Neural progenitor cell (in vitro differentiated cells): ENCODE results near the gene TATDN2. TPM values are rescaled to one million over a fixed set of nuclear protein-coding genes. Genes with fewer than 3 reads are reported as not detected.

Experiments used
- DNase-seq: peaks from one replicate; pipeline ENCODE4 v3.0.0-alpha.2; 2016; ENCODE audit warnings: low spot score
- H2AFZ ChIP-seq: fragments of 200-600 bp; sonication (generic); replicated peaks from 2 replicates; pipeline ENCODE4 v1.6.1; 2016; ENCODE audit warnings: antibody characterized with exemption
- H3F3A ChIP-seq: fragments of 200-600 bp; sonication (generic); 2 replicates; pipeline ENCODE4 v1.6.1; 2016; ENCODE audit warnings: antibody characterized with exemption, low read depth
- H3K27ac ChIP-seq: fragments of 200-600 bp; sonication (generic); 2 replicates; pipeline ENCODE4 v1.5.1; 2016; ENCODE audit warnings: mild to moderate bottlenecking
- H3K27me3 ChIP-seq: fragments of 200-600 bp; sonication (generic); 2 replicates; pipeline ENCODE4 v1.6.1; 2016; ENCODE audit warnings: mild to moderate bottlenecking, moderate library complexity
- H3K36me3 ChIP-seq: fragments of 200-600 bp; sonication (generic); 2 replicates; pipeline ENCODE4 v1.5.1; 2016
- H3K4me1 ChIP-seq: fragments of 200-600 bp; sonication (generic); 2 replicates; pipeline ENCODE4 v1.6.1; 2016; ENCODE audit warnings: mixed run types
- H3K4me2 ChIP-seq: fragments of 200-600 bp; sonication (generic); 2 replicates; pipeline ENCODE4 v1.6.1; 2016
- H3K4me3 ChIP-seq: fragments of 200-600 bp; sonication (generic); 2 replicates; pipeline ENCODE4 v1.5.1; 2016
- H3K79me2 ChIP-seq: fragments of 200-600 bp; sonication (generic); 2 replicates; pipeline ENCODE4 v1.6.1; 2016; ENCODE audit warnings: low read depth
- H3K9ac ChIP-seq: fragments of 200-600 bp; sonication (generic); 2 replicates; pipeline ENCODE4 v1.6.1; 2016
- H3K9me3 ChIP-seq: fragments of 200-600 bp; sonication (generic); 2 replicates; pipeline ENCODE4 v1.5.1; 2016; ENCODE audit warnings: low read depth
- H4K20me1 ChIP-seq: fragments of 200-600 bp; sonication (generic); 2 replicates; pipeline ENCODE4 v1.6.1; 2016; ENCODE audit warnings: low read depth
- H3K27ac Mint-ChIP-seq: 3 replicates; pipeline ENCODE4 v1.8.0; 2021; ENCODE audit warnings: mixed read lengths
- H3K27me3 Mint-ChIP-seq: 2 replicates; pipeline ENCODE4 v1.8.0; 2022; ENCODE audit warnings: low read depth, mild to moderate bottlenecking, inconsistent platforms, moderate library complexity, mixed read lengths; ENCODE audit not compliant: insufficient read depth
- H3K36me3 Mint-ChIP-seq: 3 replicates; pipeline ENCODE4 v1.8.0; 2021; ENCODE audit warnings: mixed read lengths
- H3K4me1 Mint-ChIP-seq: 3 replicates; pipeline ENCODE4 v1.8.0; 2021; ENCODE audit warnings: mixed read lengths
- H3K4me3 Mint-ChIP-seq: 3 replicates; pipeline ENCODE4 v1.8.0; 2021; ENCODE audit warnings: mild to moderate bottlenecking, moderate library complexity, mixed read lengths
- H3K9me3 Mint-ChIP-seq: 3 replicates; pipeline ENCODE4 v1.8.0; 2020; ENCODE audit warnings: mixed read lengths
- EZH2 ChIP-seq: fragments of 200-600 bp; sonication (generic); IDR thresholded peaks from 2 replicates; pipeline ENCODE4 v1.6.1; 2017; ENCODE audit warnings: antibody characterized with exemption, mild to moderate bottlenecking, moderate library complexity
- EZH2phosphoT487 ChIP-seq: fragments of 200-600 bp; sonication (generic); IDR thresholded peaks from 2 replicates; pipeline ENCODE4 v1.6.1; 2017; ENCODE audit warnings: antibody characterized with exemption
- total RNA-seq: library from RNA; depleted of rRNA; stranded (reverse); fragments of >200 nt; gene quantifications from 2 replicates; pipeline ENCODE4 v1.2.3, GENCODE V29; 2015; ENCODE audit warnings: low replicate concordance
- TF ChIP-seq, protein P1 (sequence below): fragments of 200-600 bp; sonication (generic); IDR thresholded peaks from 2 replicates; pipeline ENCODE4 v1.5.1; 2017; ENCODE audit warnings: antibody characterized with exemption, mild to moderate bottlenecking

Gene TATDN2
- total RNA-seq, 1 donor from 2014 or later: 11.7 TPM

GRCh38 chr3:10244009-10244408 is 4.2 kb upstream of the TATDN2 start:
- peaks cover 20% of the 10 kb centered on the region for H3K9me3 Mint-ChIP-seq
- peaks cover 12% of the 10 kb centered on the region for H3K4me1 Mint-ChIP-seq
- H3K27ac Mint-ChIP-seq: no peak overlapping the region

GRCh38 chr3:10245081-10245712 is 3.1 kb upstream of the TATDN2 start:
- H3K4me3 ChIP-seq: no peak overlapping the region
- Mint-ChIP-seq H3K9me3 (peaks cover 20% of the 10 kb centered on the region), H3K4me3 (no peak overlapping the region), H3K36me3 (peaks cover 3% of the 10 kb centered on the region), H3K4me1 (peaks cover 21% of the 10 kb centered on the region), H3K27ac (no peak overlapping the region), H3K27me3 (peaks cover 8% of the 10 kb centered on the region)
- no peak for TF ChIP-seq EZH2phosphoT487
- no peak for TF ChIP-seq EZH2
- TF ChIP-seq, protein P1, sequence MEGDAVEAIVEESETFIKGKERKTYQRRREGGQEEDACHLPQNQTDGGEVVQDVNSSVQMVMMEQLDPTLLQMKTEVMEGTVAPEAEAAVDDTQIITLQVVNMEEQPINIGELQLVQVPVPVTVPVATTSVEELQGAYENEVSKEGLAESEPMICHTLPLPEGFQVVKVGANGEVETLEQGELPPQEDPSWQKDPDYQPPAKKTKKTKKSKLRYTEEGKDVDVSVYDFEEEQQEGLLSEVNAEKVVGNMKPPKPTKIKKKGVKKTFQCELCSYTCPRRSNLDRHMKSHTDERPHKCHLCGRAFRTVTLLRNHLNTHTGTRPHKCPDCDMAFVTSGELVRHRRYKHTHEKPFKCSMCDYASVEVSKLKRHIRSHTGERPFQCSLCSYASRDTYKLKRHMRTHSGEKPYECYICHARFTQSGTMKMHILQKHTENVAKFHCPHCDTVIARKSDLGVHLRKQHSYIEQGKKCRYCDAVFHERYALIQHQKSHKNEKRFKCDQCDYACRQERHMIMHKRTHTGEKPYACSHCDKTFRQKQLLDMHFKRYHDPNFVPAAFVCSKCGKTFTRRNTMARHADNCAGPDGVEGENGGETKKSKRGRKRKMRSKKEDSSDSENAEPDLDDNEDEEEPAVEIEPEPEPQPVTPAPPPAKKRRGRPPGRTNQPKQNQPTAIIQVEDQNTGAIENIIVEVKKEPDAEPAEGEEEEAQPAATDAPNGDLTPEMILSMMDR: no peak
- no peak for DNase-seq
- no peak overlapping the region for H2AFZ ChIP-seq
- H3K36me3 ChIP-seq: no peaks in the 10 kb centered on the region
- peaks cover 7% of the 10 kb centered on the region for H3F3A ChIP-seq
- no peaks in the 10 kb centered on the region for H3K27me3 ChIP-seq
- no peaks in the 10 kb centered on the region for H4K20me1 ChIP-seq
- H3K9ac ChIP-seq: no peak overlapping the region
- H3K4me1 ChIP-seq: peaks cover 8% of the 10 kb centered on the region
- H3K4me2 ChIP-seq: no peak overlapping the region
- H3K27ac ChIP-seq: no peak overlapping the region
- H3K9me3 ChIP-seq: no peaks in the 10 kb centered on the region
- H3K79me2 ChIP-seq: peaks cover 14% of the 10 kb centered on the region

More at GRCh38 chr3:10244009-10244408, 4.2 kb upstream of the TATDN2 start:
- Mint-ChIP-seq H3K4me3 (no peak overlapping the region), H3K27me3 (peaks cover 10% of the 10 kb centered on the region), H3K36me3 (no peaks in the 10 kb centered on the region)
- DNase-seq: no peak
- Histone ChIP-seq H3K4me1 (no peaks in the 10 kb centered on the region), H3K79me2 (peaks cover 3% of the 10 kb centered on the region), H3K4me3 (no peak overlapping the region), H3K4me2 (no peak overlapping the region), H3K9ac (no peak overlapping the region), H3K36me3 (no peaks in the 10 kb centered on the region), H3K27ac (no peak overlapping the region), H3F3A (peaks cover 6% of the 10 kb centered on the region), H3K27me3 (no peaks in the 10 kb centered on the region), H4K20me1 (no peaks in the 10 kb centered on the region), H2AFZ (no peak overlapping the region), H3K9me3 (no peaks in the 10 kb centered on the region)
- TF ChIP-seq EZH2 (no peak), EZH2phosphoT487 (no peak)
- TF ChIP-seq, protein P1: no peak

- Histone ChIP-seq H3K4me2 (peak overlapping the region; percentile 41), H3K27ac (no peak overlapping the region), H3K79me2 (peaks cover 36% of the 10 kb centered on the region), H3K27me3 (no peaks in the 10 kb centered on the region), H3K36me3 (no peaks in the 10 kb centered on the region), H2AFZ (no peak overlapping the region), H3F3A (peaks cover 7% of the 10 kb centered on the region), H3K9ac (no peak overlapping the region), H3K4me3 (peak overlapping the region; percentile 73), H4K20me1 (no peaks in the 10 kb centered on the region), H3K9me3 (no peaks in the 10 kb centered on the region), H3K4me1 (peaks cover 14% of the 10 kb centered on the region)
- Mint-ChIP-seq H3K4me1 (peaks cover 27% of the 10 kb centered on the region), H3K36me3 (peaks cover 9% of the 10 kb centered on the region), H3K9me3 (peaks cover 20% of the 10 kb centered on the region), H3K27ac (peak overlapping the region; percentile 25), H3K4me3 (peak overlapping the region; percentile 83), H3K27me3 (peaks cover 6% of the 10 kb centered on the region)
- no peak for DNase-seq
- TF ChIP-seq EZH2phosphoT487: no peak
- TF ChIP-seq EZH2: no peak
- TF ChIP-seq, protein P1: no peak
Observed at GRCh38 chr3:10247679-10248183, 528 bp upstream of the TATDN2 start.
